GM12878 (cell line): ENCODE measurements around the gene SCLY.

Experiments used
- CREB1 ChIP-seq: IDR thresholded peaks from 2 replicates; pipeline ENCODE4 v1.6.1; 2012; ENCODE audit warnings: low read depth, mild to moderate bottlenecking, inconsistent platforms
- CTCF ChIP-seq, 3 experiments: IDR thresholded peaks in 2 of 3; conservative IDR thresholded peaks in 1 of 3; 2 replicates each; pipeline ENCODE4 v1.5.1; 2011; ENCODE audit warnings: low read depth in 3 of 3, low read length in 3 of 3, mild to moderate bottlenecking in 3 of 3, control low read depth in 2 of 3, moderate library complexity in 2 of 3, inconsistent platforms in 1 of 3, mixed read lengths in 1 of 3; ENCODE audit not compliant: control insufficient read depth in 2 of 3, insufficient read depth in 1 of 3; ENCODE audit errors: extremely low read depth in 1 of 3
- ESRRA ChIP-seq: IDR thresholded peaks from 2 replicates; pipeline ENCODE4 v1.6.1; 2012; ENCODE audit warnings: mild to moderate bottlenecking, low read length, improper control_type of control experiment
- EZH2 ChIP-seq: IDR thresholded peaks from 2 replicates; pipeline ENCODE4 v1.6.1; 2012; ENCODE audit warnings: low read depth, mild to moderate bottlenecking, control low read depth, inconsistent platforms, low read length, borderline replicate concordance; ENCODE audit not compliant: control insufficient read depth
- HCFC1 ChIP-seq: fragments of 150-350 bp; IDR thresholded peaks from 2 replicates; pipeline ENCODE4 v1.6.1; 2014; ENCODE audit warnings: low read length
- HDAC6 ChIP-seq: fragments of 200-600 bp; sonication (generic); IDR thresholded peaks from one replicate; pipeline ENCODE4 v1.8.0; 2017; ENCODE audit warnings: antibody characterized with exemption; ENCODE audit not compliant: unreplicated experiment
- NFYB ChIP-seq: IDR thresholded peaks from 2 replicates; pipeline ENCODE4 v1.6.1; 2011; ENCODE audit warnings: low read depth, mild to moderate bottlenecking, low read length, improper control_type of control experiment, moderate library complexity; ENCODE audit not compliant: insufficient read depth
- PBX3 ChIP-seq: IDR thresholded peaks from 2 replicates; pipeline ENCODE4 v1.6.1; 2011; ENCODE audit warnings: mild to moderate bottlenecking, low read depth, low read length, moderate library complexity; ENCODE audit not compliant: insufficient replicate concordance
- RAD21 ChIP-seq: IDR thresholded peaks from 2 replicates; pipeline ENCODE4 v1.6.1; 2011; ENCODE audit warnings: mild to moderate bottlenecking, low read depth, low read length, moderate library complexity; ENCODE audit not compliant: insufficient read depth
- SIN3A ChIP-seq: IDR thresholded peaks from 2 replicates; pipeline ENCODE4 v1.6.1; 2012; ENCODE audit warnings: low read depth, low read length, improper control_type of control experiment
- SIX5 ChIP-seq: IDR thresholded peaks from 2 replicates; pipeline ENCODE4 v1.6.1; 2011; ENCODE audit warnings: mild to moderate bottlenecking, low read depth, low read length, moderate library complexity; ENCODE audit not compliant: severe bottlenecking
- TCF12 ChIP-seq: IDR thresholded peaks from 2 replicates; pipeline ENCODE4 v1.6.1; 2011; ENCODE audit warnings: low read depth, mild to moderate bottlenecking, low read length

GRCh38 chr2:238096311-238097011, 35.7 kb downstream of the SCLY start:
- TF ChIP-seq PBX3 (no peak), ESRRA (no peak), SIX5 (no peak), EZH2 (no peak), HCFC1 (no peak), CREB1 (no peak), SIN3A (no peak), CTCF (IDR thresholded peaks at IDR 0.05 in 2 of 3, conservative IDR thresholded peaks at IDR 0.05 in 1 of 3; ENCODE audit: control insufficient read depth in 2 of 3, extremely low read depth in 1 of 3, insufficient read depth in 1 of 3, low read depth in 3 of 3, low read length in 3 of 3) (no peak), TCF12 (no peak), HDAC6 (no peak), NFYB (no peak), RAD21 (no peak)
